Astrocyte of the cerebellum (primary cell): ENCODE data around the gene CSTF3.

Experiments
- DNase-seq: peaks from one replicate; pipeline ENCODE4 v3.0.0-alpha.2; 2011; ENCODE audit warnings: low read depth
- H3K4me3 ChIP-seq: 2 replicates; pipeline ENCODE4 v1.5.1; 2011; ENCODE audit warnings: mild to moderate bottlenecking, low read depth, low read length, moderate library complexity
- in situ Hi-C: cut with HindIII; loops from 2 replicates; pipeline ENCODE4 v1.10.0; 2017; ENCODE audit warnings: low sequenced_read_pairs
- TF ChIP-seq, protein P1 (sequence below): IDR thresholded peaks from 2 replicates; pipeline ENCODE4 v1.5.1; 2012; ENCODE audit warnings: low read length, low read depth, moderate library complexity, mild to moderate bottlenecking; ENCODE audit errors: missing control alignments

CSTF3 gene

DNA sequence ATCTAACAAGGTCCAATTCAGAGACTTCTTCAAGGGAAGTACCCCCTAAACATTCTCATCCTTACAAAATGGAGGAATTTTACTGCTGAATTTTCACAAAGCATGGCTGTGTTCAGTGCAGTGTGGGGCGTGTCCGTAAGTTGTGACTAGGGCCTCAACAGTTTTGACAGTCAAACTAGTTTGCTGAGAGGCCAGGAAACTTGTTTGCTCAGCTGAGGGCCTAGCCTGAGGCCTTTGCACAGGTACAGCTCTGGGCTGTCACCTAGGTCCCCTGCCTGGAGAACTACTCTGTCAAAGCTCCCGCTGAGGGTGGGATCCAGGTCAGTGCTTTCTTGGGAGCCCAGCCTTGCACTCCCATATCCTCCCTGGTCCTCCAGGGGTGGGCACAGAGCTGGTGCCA, 94.0 kb downstream of the CSTF3 start:
- no peak for DNase-seq
- in situ Hi-C loops: loop anchor here (10.0 kb wide), 1 partner anchor 632 kb away; the partner anchor contains the start of gene WT1
- H3K4me3 ChIP-seq: no peak overlapping the region
- TF ChIP-seq, protein P1, sequence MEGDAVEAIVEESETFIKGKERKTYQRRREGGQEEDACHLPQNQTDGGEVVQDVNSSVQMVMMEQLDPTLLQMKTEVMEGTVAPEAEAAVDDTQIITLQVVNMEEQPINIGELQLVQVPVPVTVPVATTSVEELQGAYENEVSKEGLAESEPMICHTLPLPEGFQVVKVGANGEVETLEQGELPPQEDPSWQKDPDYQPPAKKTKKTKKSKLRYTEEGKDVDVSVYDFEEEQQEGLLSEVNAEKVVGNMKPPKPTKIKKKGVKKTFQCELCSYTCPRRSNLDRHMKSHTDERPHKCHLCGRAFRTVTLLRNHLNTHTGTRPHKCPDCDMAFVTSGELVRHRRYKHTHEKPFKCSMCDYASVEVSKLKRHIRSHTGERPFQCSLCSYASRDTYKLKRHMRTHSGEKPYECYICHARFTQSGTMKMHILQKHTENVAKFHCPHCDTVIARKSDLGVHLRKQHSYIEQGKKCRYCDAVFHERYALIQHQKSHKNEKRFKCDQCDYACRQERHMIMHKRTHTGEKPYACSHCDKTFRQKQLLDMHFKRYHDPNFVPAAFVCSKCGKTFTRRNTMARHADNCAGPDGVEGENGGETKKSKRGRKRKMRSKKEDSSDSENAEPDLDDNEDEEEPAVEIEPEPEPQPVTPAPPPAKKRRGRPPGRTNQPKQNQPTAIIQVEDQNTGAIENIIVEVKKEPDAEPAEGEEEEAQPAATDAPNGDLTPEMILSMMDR: no peak

DNA sequence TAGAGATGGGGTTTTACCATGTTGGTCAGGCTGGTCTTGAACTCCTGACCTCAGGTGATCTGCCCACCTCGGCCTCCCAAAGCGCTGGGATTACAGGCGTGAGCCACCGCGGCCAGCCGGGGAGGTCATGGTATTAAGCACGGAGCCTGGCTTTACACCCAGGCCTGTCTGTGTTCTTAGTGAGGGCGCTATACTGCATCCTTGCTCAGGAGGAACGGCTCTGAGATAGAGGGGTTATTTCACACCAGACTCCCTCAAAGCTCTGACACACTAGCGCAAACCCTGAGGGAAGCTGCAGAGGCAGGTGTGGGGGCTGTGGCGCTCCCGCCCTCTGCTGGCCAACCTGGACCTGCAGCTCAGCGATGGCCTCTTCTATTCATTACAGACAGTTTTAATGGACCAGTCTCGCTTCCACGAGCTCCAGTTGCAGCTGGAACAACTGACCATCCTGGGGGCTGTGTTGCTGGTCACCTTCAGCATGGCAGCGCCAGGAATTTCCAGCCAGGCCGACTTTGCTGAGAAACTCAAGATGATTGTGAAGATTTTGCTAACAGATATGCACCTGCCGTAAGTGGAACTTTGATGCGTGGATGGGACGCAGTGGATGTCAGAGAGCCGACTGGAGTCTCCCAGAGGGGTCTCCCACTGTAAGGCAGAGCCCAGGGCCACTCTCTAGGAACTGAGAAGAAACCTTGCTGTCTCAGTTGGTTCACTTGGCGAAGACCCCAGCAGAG, 95.7 kb downstream of the CSTF3 start:
- DNase-seq: peak; percentile 32
- no peak overlapping the region for H3K4me3 ChIP-seq
- TF ChIP-seq, protein P1: peak; percentile 91
- in situ Hi-C loops: loop anchor here (10.0 kb wide), 1 partner anchor 631 kb away; the partner anchor contains the start of gene WT1

DNA sequence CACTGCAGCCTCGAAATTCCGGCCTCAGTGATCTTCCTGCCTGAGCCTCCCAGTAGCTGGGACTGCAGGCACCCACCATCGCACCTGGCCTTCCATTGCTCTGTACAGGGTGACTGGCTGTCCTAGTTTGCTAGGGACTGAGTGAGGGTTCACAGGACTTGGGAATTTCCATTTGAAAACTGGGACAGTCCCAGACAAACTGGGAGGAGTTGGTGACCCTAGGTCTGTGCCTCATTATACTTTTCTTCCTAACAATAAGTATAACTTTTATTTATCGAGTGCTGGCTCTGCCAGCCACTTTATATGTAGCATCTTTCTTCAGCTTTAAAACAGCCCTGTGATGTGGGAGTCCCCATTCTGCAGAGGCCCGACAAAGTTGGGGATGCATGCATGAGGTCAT, 96.4 kb downstream of the CSTF3 start:
- TF ChIP-seq, protein P1: no peak
- in situ Hi-C loops: loop anchor here (5.0 to 10.0 kb wide), 2 partner anchors 88 to 630 kb away; partner anchors contain the start of gene WT1
- no peak overlapping the region for H3K4me3 ChIP-seq
- no peak for DNase-seq

DNA sequence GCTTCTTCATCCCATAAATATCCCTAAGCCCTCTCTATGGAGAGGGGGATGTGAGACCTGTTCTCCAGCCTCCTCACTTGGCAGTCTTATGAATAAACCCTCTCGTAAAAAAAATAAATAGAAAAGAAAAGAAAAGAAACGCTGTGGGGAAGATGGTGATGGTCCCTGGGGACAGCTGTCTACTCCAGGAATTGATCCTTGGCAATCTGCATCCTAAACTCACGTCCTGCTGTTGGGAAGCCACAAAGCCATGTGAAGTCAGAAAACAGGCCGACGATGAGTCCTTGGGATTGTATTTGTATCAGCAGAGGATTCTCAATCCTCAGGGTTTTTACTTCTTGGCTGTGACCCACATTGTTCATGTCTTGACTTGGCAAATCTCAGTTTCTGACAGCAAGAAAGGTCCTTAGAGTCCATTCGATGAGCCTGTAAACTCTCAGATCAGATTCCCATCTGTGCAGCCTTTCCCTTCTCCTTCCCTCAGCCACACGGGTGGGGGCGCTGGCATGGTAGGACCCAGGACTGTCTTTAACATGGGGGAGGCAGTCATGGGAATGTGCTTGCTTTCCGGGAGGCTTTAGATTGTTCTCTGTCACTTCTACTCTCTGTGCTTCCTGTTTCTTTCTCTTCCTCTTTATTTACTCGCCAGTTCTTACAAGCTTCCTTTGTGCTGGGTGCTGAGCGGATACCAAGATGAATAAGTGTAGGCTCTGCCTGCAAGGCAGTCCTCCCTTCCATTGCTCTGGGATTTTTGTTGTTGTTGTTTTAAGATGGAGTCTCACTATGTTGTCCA, 97.1 kb downstream of the CSTF3 start:
- DNase-seq: no peak
- TF ChIP-seq, protein P1: no peak
- no peak overlapping the region for H3K4me3 ChIP-seq
- in situ Hi-C loops: loop anchor here (5.0 to 10.0 kb wide), 2 partner anchors 87 to 629 kb away; partner anchors contain the start of gene WT1

DNA sequence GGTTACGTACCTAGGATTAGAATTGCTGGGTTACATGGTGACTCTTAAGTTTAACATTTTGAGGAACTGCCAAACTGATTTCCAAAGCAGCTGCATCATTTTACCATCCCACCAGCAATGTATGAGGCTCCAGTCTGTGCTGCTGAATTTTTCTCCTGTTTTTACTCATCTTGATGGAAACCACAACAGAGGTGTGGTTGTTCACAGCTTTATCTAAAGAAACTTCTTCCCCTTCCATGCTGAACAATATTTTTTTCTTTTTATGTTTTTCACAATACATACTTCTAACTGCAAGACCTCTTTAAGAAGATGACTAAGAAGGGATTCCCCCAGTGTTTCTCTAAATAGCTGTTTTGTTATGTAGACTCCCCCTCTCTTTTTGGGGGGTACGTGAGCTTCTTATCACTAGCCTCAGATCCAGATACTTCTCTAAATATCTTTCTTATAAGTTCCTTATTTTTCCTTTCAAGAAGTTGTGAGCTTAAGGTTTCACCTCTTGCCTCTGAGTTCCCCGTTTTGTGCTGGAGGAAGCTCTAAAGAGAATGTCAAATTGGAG, 97.9 kb downstream of the CSTF3 start:
- no peak overlapping the region for H3K4me3 ChIP-seq
- TF ChIP-seq, protein P1: no peak
- no peak for DNase-seq
- in situ Hi-C loops: loop anchor here (5.0 to 10.0 kb wide), 2 partner anchors 86 to 629 kb away; partner anchors contain the start of gene WT1

DNA sequence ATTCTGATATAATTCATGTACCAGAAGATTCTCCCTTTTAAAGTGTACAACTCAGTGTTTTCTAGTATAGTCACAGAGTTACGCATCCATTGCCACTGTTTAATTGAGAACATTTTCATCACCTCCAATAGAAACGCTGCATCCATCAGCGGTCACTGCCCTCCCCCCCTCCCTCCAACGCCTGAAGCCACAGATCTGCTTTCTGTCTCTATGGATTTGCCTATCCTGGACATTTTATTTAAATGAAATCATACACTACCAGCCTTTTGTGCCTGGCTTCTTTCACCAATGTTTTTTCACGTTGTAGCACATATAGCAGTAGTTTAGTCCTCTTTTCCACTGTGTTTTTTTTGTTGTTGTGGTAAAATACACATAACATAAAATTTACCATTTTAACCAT, 99.1 kb downstream of the CSTF3 start:
- H3K4me3 ChIP-seq: no peak overlapping the region
- DNase-seq: no peak
- in situ Hi-C loops: loop anchor here (5.0 to 10.0 kb wide), 2 partner anchors 85 to 627 kb away; partner anchors contain the start of gene WT1
- TF ChIP-seq, protein P1: no peak
